ENCODE measurements around the gene ZNF420.

DNA sequence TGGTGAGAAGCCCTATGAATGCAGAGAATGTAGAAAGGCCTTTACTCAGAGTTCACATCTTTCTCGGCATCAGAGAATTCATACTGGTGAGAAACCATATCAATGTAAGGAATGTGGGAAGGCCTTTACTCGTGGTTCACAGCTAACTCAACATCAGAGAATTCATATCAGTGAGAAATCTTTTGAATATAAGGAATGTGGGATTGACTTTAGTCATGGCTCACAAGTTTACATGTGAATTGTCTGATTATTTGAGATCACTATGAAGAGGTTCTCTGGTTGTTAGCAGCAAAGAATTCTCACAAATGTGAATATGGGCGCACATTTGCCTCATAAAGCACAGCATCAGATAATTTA lies 50.6 kb downstream of the ZNF420 start:
- TF ChIP-seq ZNF274 (IDR thresholded peaks at IDR 0.05; ENCODE audit: low read depth, low read length), result peak; percentile 57; the same call in 1 of the 2 replicates
- no peak for TF ChIP-seq SUZ12 (IDR thresholded peaks at IDR 0.05; ENCODE audit: extremely low read depth, insufficient read depth, insufficient read length)
- TF ChIP-seq YY1 (IDR thresholded peaks at IDR 0.05; ENCODE audit: insufficient read depth, insufficient read length), result no peak
